Stimulated activated CD8-positive, alpha-beta memory T cell treated with anti-CD3 and anti-CD28 coated beads, Interleukin-2, amount 100 ng/mL, for 1 hour (primary cell): ENCODE data around the gene TTC4.

Source experiments
- DNase-seq, 2 donors: peaks; one replicate each; pipeline ENCODE4 v3.0.0-alpha.2; 2020; ENCODE audit warnings: low read depth in 2 of 2

TTC4 gene

GRCh38 chr1:54715493-54716298 is at the start of gene TTC4:
Gene TTC4, plus strand, starts transcription at chr1:54715861. Its CDS starts 48 bp downstream, at chr1:54715909.
- DNase-seq: peak; percentile 69 to 73

GRCh38 chr1:54666333-54666732 is 49.3 kb upstream of the TTC4 start:
- DNase-seq: no peak

- no peak for DNase-seq
These were observed 47.9 kb upstream of the TTC4 start for GRCh38 chr1:54667797-54668196.

GRCh38 chr1:54668567-54668966 is 47.1 kb upstream of the TTC4 start:
- no peak for DNase-seq

GRCh38 chr1:54671985-54672608 is 43.6 kb upstream of the TTC4 start:
- peak; percentile 21 to 28 for DNase-seq

GRCh38 chr1:54678776-54679643 is 36.7 kb upstream of the TTC4 start:
- DNase-seq: no peak

GRCh38 chr1:54679706-54680105 is 36.0 kb upstream of the TTC4 start:
- DNase-seq: no peak

GRCh38 chr1:54680387-54680786 is 35.3 kb upstream of the TTC4 start:
- DNase-seq: no peak

GRCh38 chr1:54681358-54681757 is 34.3 kb upstream of the TTC4 start:
- DNase-seq: no peak

- no peak for DNase-seq
These were observed 32.2 kb upstream of the TTC4 start for GRCh38 chr1:54683453-54683852.

GRCh38 chr1:54685335-54685905 is 30.2 kb upstream of the TTC4 start:
- DNase-seq: no peak

GRCh38 chr1:54686155-54686554 is 29.5 kb upstream of the TTC4 start:
- no peak for DNase-seq

- no peak for DNase-seq
These were observed 20.9 kb upstream of the TTC4 start for GRCh38 chr1:54694771-54695170.

- no peak for DNase-seq
These were observed 20.4 kb upstream of the TTC4 start for GRCh38 chr1:54695221-54695620.

- DNase-seq: no peak
These were observed 19.9 kb upstream of the TTC4 start for GRCh38 chr1:54695764-54696163.

- no peak for DNase-seq
These were observed 19.4 kb upstream of the TTC4 start for GRCh38 chr1:54696262-54696661.

- DNase-seq: no peak
These were observed 17.8 kb upstream of the TTC4 start for GRCh38 chr1:54697896-54698295.

- no peak for DNase-seq
These were observed 17.3 kb upstream of the TTC4 start for GRCh38 chr1:54698346-54698745.

GRCh38 chr1:54699936-54700525 is 15.6 kb upstream of the TTC4 start:
- DNase-seq: no peak

GRCh38 chr1:54701066-54701465 is 14.6 kb upstream of the TTC4 start:
- no peak for DNase-seq

- DNase-seq: no peak
These were observed 13.7 kb upstream of the TTC4 start for GRCh38 chr1:54701996-54702395.

GRCh38 chr1:54703471-54703870 is 12.2 kb upstream of the TTC4 start:
- no peak for DNase-seq
